Right ventricle myocardium inferior (tissue), 1 donor: ENCODE measurements around the gene LRTM2. TPM values are rescaled to one million over a fixed set of nuclear protein-coding genes. Genes with fewer than 3 reads are reported as not detected.
A peak's percentile ranks its signal among the peaks of the same experiment; 100 is the strongest.

Source experiments
- ATAC-seq: fragments of 200-7000 bp; cut with Tn5 transposase; one replicate; pipeline ENCODE4 v1.9.1; 2020; ENCODE audit warnings: mild to moderate bottlenecking, moderate library complexity
- DNase-seq: peaks from one replicate; pipeline ENCODE4 v3.0.0; 2021; ENCODE audit errors: missing footprints
- intact Hi-C: fragments of 100-400 bp; cut with DNase I; formaldehyde crosslinking; loops from one replicate; pipeline ENCODE4 v1.11.0; 2022
- total RNA-seq: library from RNA; stranded (reverse); fragmentation: NEBNext Ultra II Directional; extraction: Animal tissue kit (Norgen Biotek cat#: 25700); gene quantifications from one replicate; pipeline ENCODE4 v1.2.1, GENCODE V29; 2021
- donor health status: DM: no; HTN: yes; CAD: no; lungs with severe emphysema.

LRTM2 gene
- total RNA-seq, 1 donor from 2014 or later = not detected

GRCh38 chr12:1796515-1797010 lies 23.8 kb upstream of the LRTM2 start:
- DNase-seq = no peak
- intact Hi-C loops = loop anchor here (1.0 to 10.0 kb wide), 4 partner anchors 144 to 998 kb away; partner anchors contain the start of gene FKBP4
- ATAC-seq = peak; percentile 23

DNA sequence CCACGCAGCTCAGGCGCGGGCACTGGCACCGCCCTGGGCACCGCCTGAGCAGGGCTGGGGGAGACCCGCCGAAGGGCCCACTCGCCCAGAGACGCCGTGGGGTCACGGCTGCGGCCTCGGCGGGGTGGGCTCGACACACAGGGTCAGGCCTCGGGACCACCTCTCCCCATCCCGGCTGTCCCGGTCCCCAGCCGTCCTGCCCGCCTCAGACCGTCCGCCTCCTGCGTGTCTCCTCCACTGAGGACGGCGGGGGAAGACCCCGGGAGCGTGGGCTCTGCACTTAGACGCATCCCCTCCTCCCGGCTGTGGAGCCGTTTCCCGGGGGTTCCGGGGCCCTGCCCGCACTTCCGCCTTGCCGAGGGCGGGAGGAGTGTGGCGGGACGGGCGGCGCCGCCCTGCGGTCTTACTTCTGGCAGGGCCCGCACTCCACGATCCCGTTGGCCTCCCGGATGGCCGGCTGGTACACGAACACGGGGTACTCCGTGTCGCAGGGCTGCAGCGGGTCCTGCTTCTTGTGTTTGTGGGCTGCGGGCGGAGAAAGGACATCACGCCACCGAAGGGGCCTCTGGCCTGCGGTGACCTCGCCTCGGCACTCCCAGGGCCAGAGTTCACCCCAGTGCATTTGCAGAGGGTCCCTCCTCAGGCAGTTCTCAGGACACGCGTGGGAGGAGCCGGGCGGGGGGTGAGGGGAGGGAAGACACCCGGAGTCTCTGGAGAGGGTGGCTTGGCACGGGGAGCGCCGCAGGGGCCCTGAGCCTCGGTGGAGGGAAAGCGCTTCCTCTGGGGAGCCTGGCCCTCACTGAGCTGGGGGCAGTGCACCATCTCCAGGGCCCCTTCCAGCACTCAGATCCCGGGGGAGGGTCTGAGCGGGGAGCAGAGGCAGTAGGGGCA lies 23.1 kb upstream of the LRTM2 start:
- ATAC-seq = peak; percentile 49
- intact Hi-C loops = loop anchor here (10.0 kb wide), 3 partner anchors 488 to 998 kb away; partner anchors contain the start of gene FKBP4
- DNase-seq = peak; percentile 92

GRCh38 chr12:1797991-1798640 lies 22.2 kb upstream of the LRTM2 start:
- ATAC-seq (no peak), DNase-seq (no peak)
- intact Hi-C loops = loop anchor here (10.0 kb wide), 3 partner anchors 487 to 997 kb away; partner anchors contain the start of gene FKBP4

DNA sequence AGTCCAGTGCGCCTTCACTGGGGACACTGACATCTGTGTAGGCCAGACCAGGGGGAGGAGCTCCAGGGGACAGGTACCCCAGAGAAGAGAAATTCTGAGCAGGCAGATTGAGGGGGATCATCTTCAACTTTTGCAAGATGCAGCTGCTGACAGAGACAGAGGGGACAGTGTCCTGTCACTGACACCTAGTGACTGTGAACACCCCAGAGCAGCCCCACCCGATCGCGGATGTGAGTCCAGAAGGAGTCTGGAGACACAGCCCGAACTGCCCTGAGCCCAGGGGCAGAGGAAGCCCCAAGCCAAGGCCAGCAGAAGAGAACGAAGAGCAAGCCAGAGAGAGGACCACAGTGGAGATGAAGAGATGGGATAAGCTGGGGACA lies 21.7 kb upstream of the LRTM2 start:
- intact Hi-C loops = loop anchor here (10.0 kb wide), 3 partner anchors 486 to 996 kb away; partner anchors contain the start of gene FKBP4
- DNase-seq (no peak), ATAC-seq (no peak)

- intact Hi-C loops = loop anchor here (10.0 kb wide), 3 partner anchors 486 to 996 kb away; partner anchors contain the start of gene FKBP4
- ATAC-seq (no peak), DNase-seq (no peak)
Observed at GRCh38 chr12:1799051-1799881, 21.1 kb upstream of the LRTM2 start.

DNA sequence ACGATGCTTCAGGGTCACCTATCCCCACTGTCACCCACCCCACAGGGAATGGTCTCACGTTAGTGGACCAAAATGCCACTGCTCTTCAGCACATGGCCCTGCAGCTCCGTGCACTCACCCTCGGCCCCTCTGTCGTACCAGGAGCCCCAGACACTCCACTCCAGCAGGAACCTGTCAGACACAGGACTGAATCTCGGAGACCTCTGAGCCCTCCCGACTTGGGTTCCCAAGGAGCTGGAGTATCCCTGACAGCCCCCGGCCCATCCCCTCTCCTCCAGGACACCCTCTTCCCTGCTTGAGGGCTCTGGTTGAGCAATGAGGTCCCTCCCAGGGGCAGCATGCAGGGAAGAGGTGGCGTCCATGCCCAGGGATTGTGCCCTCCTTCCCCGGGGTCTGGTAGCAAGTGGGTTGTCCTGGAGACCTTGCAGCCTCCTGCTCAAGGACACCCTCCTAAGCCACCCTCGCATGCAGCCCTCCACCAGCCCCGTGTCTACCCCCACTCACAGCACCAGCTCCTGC lies 20.4 kb upstream of the LRTM2 start:
- intact Hi-C loops = loop anchor here (5.0 to 10.0 kb wide), 5 partner anchors 237 to 995 kb away; partner anchors contain the start of gene FKBP4
- no peak for ATAC-seq
- no peak for DNase-seq

- intact Hi-C loops = loop anchor here (5.0 kb wide), 2 partner anchors 237 to 782 kb away; no protein-coding TSS in a partner anchor
- ATAC-seq (no peak), DNase-seq (no peak)
Observed at GRCh38 chr12:1800401-1801302, 19.7 kb upstream of the LRTM2 start.

GRCh38 chr12:1801303-1801975 lies 18.9 kb upstream of the LRTM2 start:
- intact Hi-C loops = loop anchor here (5.0 kb wide), 2 partner anchors 236 to 781 kb away; no protein-coding TSS in a partner anchor

GRCh38 chr12:1803736-1804135 lies 16.6 kb upstream of the LRTM2 start:
- intact Hi-C loops = loop anchor here (5.0 kb wide), 2 partner anchors 234 to 779 kb away; no protein-coding TSS in a partner anchor
- ATAC-seq (no peak), DNase-seq (no peak)

More at GRCh38 chr12:1801303-1801975, 18.9 kb upstream of the LRTM2 start:
- ATAC-seq = no peak
- DNase-seq = no peak

DNA sequence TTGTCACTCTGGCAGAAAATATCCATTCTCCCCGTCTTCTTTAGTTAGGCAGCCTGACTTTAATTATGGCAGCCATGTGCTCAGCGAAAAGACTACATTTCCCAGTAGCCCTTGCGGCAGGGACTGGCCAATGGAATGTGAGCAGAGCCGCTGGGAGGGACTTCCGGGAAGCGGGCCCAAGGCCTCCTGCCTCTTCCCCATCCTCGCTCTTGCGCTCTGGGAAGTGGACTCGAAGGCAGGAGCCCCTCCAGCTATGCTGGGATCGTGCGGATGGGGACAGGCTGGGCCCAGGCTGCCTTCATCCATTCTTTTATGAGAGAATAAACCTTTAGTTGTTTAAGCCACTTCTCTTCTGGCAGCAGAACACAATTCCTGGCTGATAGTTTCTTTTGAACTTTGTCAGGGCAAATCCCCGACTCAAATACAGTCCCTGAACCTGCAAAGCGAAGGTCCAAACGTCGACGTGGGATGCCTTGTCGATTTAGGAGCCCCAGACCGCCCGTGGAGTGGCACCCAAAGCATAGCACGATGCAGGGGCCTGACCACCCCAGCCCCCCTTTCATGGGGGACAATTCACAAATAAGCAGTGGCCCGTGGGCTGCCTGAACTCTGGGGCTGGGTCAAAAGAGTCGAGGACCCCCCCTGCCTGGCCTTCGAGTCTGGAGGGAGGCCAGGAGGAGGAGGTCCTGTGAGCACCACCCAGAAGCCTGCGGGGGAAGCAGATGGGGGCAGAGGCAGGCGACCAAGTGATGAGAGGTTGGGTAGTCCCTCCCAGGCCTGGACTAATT lies 15.6 kb upstream of the LRTM2 start:
- ATAC-seq = peak; percentile 82
- peak; percentile 94 for DNase-seq
- intact Hi-C loops = loop anchor here (5.0 kb wide), 2 partner anchors 233 to 778 kb away; no protein-coding TSS in a partner anchor

DNA sequence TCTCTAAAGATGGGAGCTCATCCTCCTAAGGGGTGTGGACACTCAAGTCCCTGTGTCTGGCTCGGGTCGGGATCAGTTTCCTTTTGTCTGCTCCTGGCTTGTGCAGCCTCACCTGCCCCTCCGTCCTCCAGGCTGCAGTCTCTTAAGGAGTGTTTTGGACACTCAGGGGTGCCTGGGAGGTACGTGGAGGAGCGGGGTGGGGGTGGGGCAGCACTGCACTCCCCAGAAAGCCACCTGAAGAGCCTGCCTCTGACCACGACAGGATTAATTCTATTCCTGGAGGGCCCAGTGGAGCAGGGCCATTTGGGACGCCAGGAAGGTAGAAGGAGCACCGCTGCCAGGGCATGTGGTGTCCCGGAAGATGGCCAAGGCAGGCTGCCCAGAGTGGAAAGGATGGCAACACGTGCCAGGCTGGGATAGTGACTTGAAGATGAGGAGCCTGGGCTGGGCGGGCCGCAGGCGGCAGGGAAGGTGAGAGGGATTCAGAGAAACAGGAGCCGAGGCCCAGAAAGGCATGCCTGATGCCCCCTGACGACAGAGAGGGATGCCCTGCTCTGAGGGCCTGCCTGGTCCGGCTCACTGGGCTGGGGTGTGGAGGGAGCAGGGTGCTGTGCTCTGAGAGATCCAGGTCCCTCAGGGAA lies 14.8 kb upstream of the LRTM2 start:
- intact Hi-C loops = no loop called here
- ATAC-seq (peak; percentile 40), DNase-seq (no peak)

DNA sequence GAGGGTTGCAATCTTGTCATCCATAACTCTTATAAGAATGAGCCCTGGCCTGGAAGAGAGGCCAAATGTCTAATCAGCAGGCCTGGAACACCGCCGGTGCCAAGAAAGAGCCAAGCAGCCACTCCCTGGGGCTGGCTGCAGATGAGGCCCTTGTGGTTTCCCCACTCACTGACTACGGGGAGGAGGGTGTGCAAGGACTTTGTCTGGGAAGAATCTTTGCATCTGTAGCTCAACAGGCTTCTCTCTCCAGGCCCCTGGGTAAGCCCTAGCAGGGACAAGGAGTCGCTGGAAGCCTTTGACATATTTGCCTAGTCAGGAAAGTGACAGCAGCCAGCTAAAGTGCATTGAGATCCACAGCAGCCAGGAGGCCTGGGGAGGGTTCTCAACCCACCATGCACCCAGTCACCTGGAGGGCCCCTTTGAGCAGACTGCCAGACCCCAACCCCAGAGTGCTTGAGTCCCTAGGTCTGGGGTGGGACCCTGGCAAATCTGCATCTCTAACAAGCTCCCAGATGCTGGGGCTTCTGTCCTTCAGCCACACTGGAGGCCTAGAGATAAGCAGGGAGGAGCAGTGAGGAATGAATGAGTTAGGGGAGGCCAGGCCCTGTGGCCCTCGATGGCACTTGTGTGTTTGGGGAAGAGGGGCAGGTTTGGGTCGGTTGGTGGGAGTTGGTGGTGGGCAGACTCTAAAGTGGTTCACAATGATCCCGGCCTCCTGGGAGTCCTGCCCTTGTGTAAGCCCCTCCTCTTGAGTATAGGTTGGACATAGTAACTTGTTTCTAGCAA lies 13.9 kb upstream of the LRTM2 start:
- ATAC-seq = peak; percentile 58
- intact Hi-C loops = no loop called here
- no peak for DNase-seq

- DNase-seq (no peak), ATAC-seq (no peak)
- intact Hi-C loops = no loop called here
Observed at GRCh38 chr12:1807087-1807860, 13.1 kb upstream of the LRTM2 start.
